Right lobe of liver (tissue), 6 donors: ENCODE measurements around the gene AGRN. TPM values are rescaled to one million over a fixed set of nuclear protein-coding genes. Genes with fewer than 3 reads are reported as not detected.
A peak's percentile ranks its signal among the peaks of the same experiment; 100 is the strongest.

ENCODE experiments used
- ATAC-seq, 4 donors: fragments of 200-7000 bp; cut with Tn5 transposase; one replicate each; pipeline ENCODE4 v1.9.1; 2020; ENCODE audit warnings: mild to moderate bottlenecking in 4 of 4, moderate library complexity in 4 of 4
- DNase-seq, 3 donors: peaks; one replicate each; pipeline ENCODE4 v3.0.0-alpha.2; 2020
- H3K27ac ChIP-seq, 3 donors: fragments of 200-600 bp; one replicate each; pipeline ENCODE4 v1.8.0; 2022
- H3K27me3 ChIP-seq, 2 donors: fragments of 200-600 bp; one replicate each; pipeline ENCODE4 v1.8.0; 2022
- H3K36me3 ChIP-seq, 4 donors: fragments of 200-600 bp; sonication (generic) in 1 of 4; one replicate each; pipeline versions ENCODE4 v1.5.1 to v1.8.0; 2017 to 2022; ENCODE audit warnings: control low read depth in 1 of 4
- H3K4me1 ChIP-seq, 4 donors: fragments of 200-600 bp; sonication (generic) in 1 of 4; one replicate each; pipeline versions ENCODE4 v1.5.1 to v1.8.0; 2017 to 2022; ENCODE audit warnings: control low read depth in 1 of 4
- H3K4me3 ChIP-seq, 3 donors: fragments of 200-600 bp; one replicate each; pipeline ENCODE4 v1.8.0; 2022
- H3K9me3 ChIP-seq, 4 donors: fragments of 200-600 bp; sonication (generic) in 1 of 4; one replicate each; pipeline versions ENCODE4 v1.5.1 to v1.8.0; 2017 to 2022; ENCODE audit warnings: control low read depth in 1 of 4
- CTCF ChIP-seq, 4 donors: fragments of 200-600 bp in 3 of 4; fragments of 450-650 bp in 1 of 4; IDR thresholded peaks; one replicate each; pipeline versions ENCODE4 v1.5.1 to v1.8.0; 2016 to 2022; ENCODE audit warnings: antibody characterized with exemption in 4 of 4, mild to moderate bottlenecking in 2 of 4
- POLR2A ChIP-seq: fragments of 450-650 bp; IDR thresholded peaks from one replicate; pipeline ENCODE4 v1.6.1; 2017; ENCODE audit warnings: antibody characterized with exemption, mild to moderate bottlenecking
- WGBS: methylation state at CpG from one replicate; pipeline ENCODE4 v1.1.6; 2018; ENCODE audit warnings: low coverage, low lambda C conversion rate; ENCODE audit not compliant: insufficient coverage; ENCODE audit errors: missing lambda C conversion rate; 5-methylcytosine and 5-hydroxymethylcytosine counted together
- intact Hi-C, 2 donors: fragments of 100-400 bp; cut with DNase I; formaldehyde crosslinking; loops; one replicate each; pipeline versions ENCODE4 v1.11.2 to v1.14.1; 2022
- total RNA-seq, 6 experiments: library from RNA; depleted of rRNA in 2 of 6; stranded (reverse); fragments of >200 nt in 2 of 6; fragmentation: NEBNext Ultra II Directional in 3 of 6; extraction: Animal tissue kit (Norgen Biotek cat#: 25700) in 3 of 6; gene quantifications; one replicate each; pipeline versions ENCODE4 v1.1.0 to v1.2.4, GENCODE V29; 2016 to 2023
- donor health status: DM: no; HTN: yes; CAD: no.
- donor health status: DM: no; HTN: no; CAD: no.
- donor health status: DM: no; HTN: no; CAD: no.
- donor health status: DM: no; HTN: yes; CAD: no.
- donor health status: DM: no; HTN: yes; CAD: no.

AGRN gene
- total RNA-seq, 6 experiments from 2014 or later, result 14.2 to 44.5 (median 35.2) TPM

GRCh38 chr1:1037366-1038327 lies 17.7 kb downstream of the AGRN start:
- H3K4me3 ChIP-seq, result no peak overlapping the region
- ATAC-seq, result peak in 1 of 4 donors; percentile 29
- WGBS, result 70% methylated on average over 7 of the region's 30 CpGs
- H3K36me3 ChIP-seq, result no peaks in the 10 kb centered on the region
- no peak for TF ChIP-seq CTCF (IDR thresholded peaks at IDR 0.05)
- no peak for TF ChIP-seq POLR2A
- no peaks in the 10 kb centered on the region for H3K27me3 ChIP-seq
- no peak overlapping the region for H3K27ac ChIP-seq
- H3K9me3 ChIP-seq, result no peaks in the 10 kb centered on the region
- no peak for DNase-seq
- intact Hi-C loops, result no loop called here
- H3K4me1 ChIP-seq, result peaks cover 0 to 15% (median 6%) of the 10 kb centered on the region in 4 donors

- no peaks in the 10 kb centered on the region for H3K36me3 ChIP-seq
- no peaks in the 10 kb centered on the region for H3K9me3 ChIP-seq
- no peak for ATAC-seq
- WGBS, result 59% methylated on average over 4 of the region's 6 CpGs
- H3K4me3 ChIP-seq, result no peak overlapping the region
- H3K27ac ChIP-seq, result no peak overlapping the region
- TF ChIP-seq CTCF (IDR thresholded peaks at IDR 0.05) (no peak), POLR2A (no peak)
- H3K27me3 ChIP-seq, result no peaks in the 10 kb centered on the region
- H3K4me1 ChIP-seq, result peaks cover 0 to 10% (median 5%) of the 10 kb centered on the region in 4 donors
- intact Hi-C loops, result no loop called here
- no peak for DNase-seq
Observed at GRCh38 chr1:1038694-1039093, 18.8 kb downstream of the AGRN start.

- ATAC-seq, result no peak
- TF ChIP-seq POLR2A (no peak), CTCF (IDR thresholded peaks at IDR 0.05) (no peak)
- DNase-seq, result no peak
- Histone ChIP-seq H3K27me3 (no peaks in the 10 kb centered on the region), H3K4me3 (no peak overlapping the region), H3K4me1 (peaks cover 0 to 10% (median 5%) of the 10 kb centered on the region in 4 donors), H3K36me3 (no peaks in the 10 kb centered on the region), H3K27ac (no peak overlapping the region), H3K9me3 (no peaks in the 10 kb centered on the region)
- intact Hi-C loops, result no loop called here
- WGBS, result 40% methylated on average over 11 of the region's 17 CpGs
Observed at GRCh38 chr1:1039145-1039910, 19.4 kb downstream of the AGRN start.

- Histone ChIP-seq H3K27me3 (no peaks in the 10 kb centered on the region), H3K4me1 (peaks cover 0 to 10% (median 5%) of the 10 kb centered on the region in 4 donors), H3K27ac (no peak overlapping the region), H3K9me3 (no peaks in the 10 kb centered on the region), H3K36me3 (no peaks in the 10 kb centered on the region), H3K4me3 (peak overlapping the region in 2 of 3 donors; percentile 33 to 42)
- no peak for TF ChIP-seq CTCF (IDR thresholded peaks at IDR 0.05)
- no peak for TF ChIP-seq POLR2A
- intact Hi-C loops, result no loop called here
- 16% methylated on average over 16 of the region's 99 CpGs for WGBS
- peak; percentile 82 to 89 (median 84) for ATAC-seq
- DNase-seq, result peak; percentile 66 to 79 (median 77)
Observed at GRCh38 chr1:1040004-1040991, 20.4 kb downstream of the AGRN start.
